Erythroblast (primary cell): Measurements from ENCODE around the gene MRC1.

ENCODE experiments used
- DNase-seq, 2 experiments: peaks; one replicate each; lab custom pipeline; 2025; lab: John Stamatoyannopoulos, UW
- GATA1 ChIP-seq: IDR thresholded peaks from 2 replicates; pipeline ENCODE4 v1.6.1; 2011; ENCODE audit warnings: low read depth, mild to moderate bottlenecking, control low read depth, low read length, moderate library complexity
- POLR2A ChIP-seq: IDR thresholded peaks from 2 replicates; pipeline ENCODE4 v1.6.1; 2011; ENCODE audit warnings: mild to moderate bottlenecking, low read length

MRC1 gene

DNA sequence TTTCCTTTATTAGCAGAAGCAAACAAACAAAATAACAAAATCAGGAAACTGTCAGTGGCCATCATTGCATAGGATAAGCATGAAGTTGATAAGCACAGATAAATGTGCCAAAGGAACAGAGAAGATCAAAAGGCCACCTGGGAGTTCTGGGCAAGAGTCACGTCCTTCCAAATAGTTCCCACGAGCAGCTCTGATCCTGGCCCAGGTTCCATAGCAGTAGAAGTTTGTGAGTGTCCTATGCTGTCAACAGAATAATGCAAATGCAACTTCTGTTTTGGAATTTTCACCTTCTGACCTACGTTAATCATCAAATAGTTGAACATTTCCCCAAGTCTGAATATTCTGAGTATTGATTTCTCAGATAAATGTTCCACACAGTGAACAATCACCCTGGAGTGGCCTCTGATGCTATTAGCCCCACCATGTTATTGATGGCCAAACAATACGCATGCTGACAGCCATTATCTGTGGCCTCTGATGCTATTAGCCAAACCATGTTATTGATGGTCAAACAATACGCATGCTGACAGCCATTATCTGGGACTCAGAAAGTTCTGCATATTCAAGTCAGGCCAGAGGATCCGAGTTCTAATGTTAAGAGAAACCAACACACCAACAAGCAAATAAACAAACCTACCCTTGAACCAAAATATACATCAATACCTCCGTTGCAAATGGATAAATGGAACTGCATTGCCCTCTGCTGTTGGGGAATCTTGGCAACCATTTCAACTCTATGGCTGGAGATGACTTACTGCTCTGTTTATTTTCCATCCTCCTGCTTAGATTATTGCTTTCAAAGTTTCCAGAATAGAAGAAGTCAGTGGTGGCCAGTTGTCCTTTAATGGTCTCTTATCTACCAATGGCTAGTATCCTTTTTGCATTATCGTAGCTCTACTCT, 63.3 kb downstream of the MRC1 start:
- peak; percentile 18 to 58 for DNase-seq

GRCh38 chr10:17873946-17874345, 64.8 kb downstream of the MRC1 start:
- TF ChIP-seq GATA1, result no peak
- TF ChIP-seq POLR2A, result no peak
- no peak for DNase-seq

More for the DNA sequence above, 63.3 kb downstream of the MRC1 start:
- TF ChIP-seq POLR2A (no peak), GATA1 (no peak)

DNA sequence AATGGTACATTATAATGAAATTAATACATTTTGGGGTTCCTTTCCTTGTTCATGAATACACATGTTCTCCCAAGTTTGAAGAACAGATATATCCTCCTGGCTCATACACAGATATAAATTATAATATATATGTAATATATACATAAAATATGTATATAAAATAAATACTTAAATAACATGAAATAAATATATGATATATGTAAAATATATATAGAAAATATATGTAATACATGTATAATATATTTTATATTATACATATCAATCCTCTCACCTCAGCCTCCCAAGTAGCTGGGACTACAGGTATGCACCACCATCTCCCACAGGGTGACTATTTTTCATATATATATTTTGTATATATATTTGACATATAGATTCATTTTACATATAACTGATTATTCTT, 68.0 kb downstream of the MRC1 start:
- no peak for DNase-seq
- TF ChIP-seq POLR2A (no peak), GATA1 (no peak)

GRCh38 chr10:17878896-17879295, 69.7 kb downstream of the MRC1 start:
- TF ChIP-seq POLR2A, result no peak
- no peak for TF ChIP-seq GATA1
- no peak for DNase-seq

GRCh38 chr10:17880601-17881000, 71.5 kb downstream of the MRC1 start:
- TF ChIP-seq GATA1, result no peak
- TF ChIP-seq POLR2A, result no peak
- no peak for DNase-seq

DNA sequence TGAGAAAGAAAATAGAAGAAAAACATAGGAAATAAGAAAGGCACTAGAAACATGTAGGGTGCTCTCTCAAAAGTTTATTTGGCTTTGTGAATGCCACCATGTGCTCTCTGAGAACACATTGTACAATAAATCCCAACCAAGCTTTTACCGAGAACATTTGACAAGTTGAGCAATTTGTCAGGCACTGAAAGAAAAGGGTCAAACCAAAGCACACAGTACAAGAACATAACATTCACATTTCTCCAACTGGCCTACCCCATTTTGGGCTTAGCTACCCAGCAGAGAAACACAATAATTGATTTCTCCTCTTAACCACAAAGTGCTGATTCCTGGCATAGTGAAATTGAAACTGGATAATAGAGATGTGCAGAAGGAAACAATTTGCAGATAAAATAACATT, 73.4 kb downstream of the MRC1 start:
- no peak for DNase-seq
- TF ChIP-seq POLR2A (no peak), GATA1 (no peak)

- no peak for DNase-seq
Measured at GRCh38 chr10:17883621-17884020, 74.5 kb downstream of the MRC1 start.

GRCh38 chr10:17888189-17888588, 79.0 kb downstream of the MRC1 start:
- TF ChIP-seq POLR2A, result no peak
- no peak for TF ChIP-seq GATA1
- no peak for DNase-seq

More at GRCh38 chr10:17883621-17884020, 74.5 kb downstream of the MRC1 start:
- TF ChIP-seq GATA1 (no peak), POLR2A (no peak)

DNA sequence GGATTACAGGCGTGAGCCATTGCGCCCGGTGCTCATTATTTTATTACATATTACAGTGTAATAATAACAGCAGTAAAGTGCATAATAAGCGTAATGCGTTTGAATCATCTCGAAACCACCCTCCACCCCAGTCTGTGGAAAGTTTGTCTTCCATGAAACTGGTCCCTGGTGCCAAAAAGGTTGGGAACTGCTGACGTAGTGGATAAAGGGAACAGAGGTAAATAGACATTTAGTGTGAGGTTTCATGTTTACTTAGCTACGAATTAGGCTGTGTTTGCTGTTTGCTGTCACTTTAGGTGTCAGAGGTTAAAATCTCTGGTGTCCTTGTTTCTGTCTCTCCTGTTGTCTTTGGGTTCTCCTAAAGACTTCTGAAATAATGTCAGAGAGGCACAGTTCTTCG, 82.3 kb downstream of the MRC1 start:
- no peak for DNase-seq
- TF ChIP-seq POLR2A (no peak), GATA1 (no peak)

- no peak for DNase-seq
- no peak for TF ChIP-seq GATA1
Measured at GRCh38 chr10:17904564-17904963, 95.4 kb downstream of the MRC1 start.

DNA sequence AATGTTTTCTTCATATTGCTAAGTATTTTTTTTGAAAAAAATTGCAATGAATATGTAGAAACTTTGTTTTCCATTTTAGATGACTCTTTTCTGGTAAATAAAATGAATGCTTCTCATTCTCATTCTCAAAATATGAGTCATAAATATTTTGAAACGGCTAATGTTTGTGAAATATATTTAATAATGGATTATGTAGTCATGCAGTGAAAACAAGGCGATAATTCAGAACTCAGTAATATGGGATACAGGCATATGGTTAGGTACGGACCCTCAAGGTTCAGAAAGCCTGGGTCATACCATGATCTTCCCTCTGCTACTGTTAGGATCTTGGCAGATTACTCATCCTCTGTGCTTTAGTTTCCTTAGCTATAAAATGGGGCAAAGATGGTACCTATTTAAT, 96.3 kb downstream of the MRC1 start:
- no peak for DNase-seq
- TF ChIP-seq GATA1, result no peak
- no peak for TF ChIP-seq POLR2A

DNA sequence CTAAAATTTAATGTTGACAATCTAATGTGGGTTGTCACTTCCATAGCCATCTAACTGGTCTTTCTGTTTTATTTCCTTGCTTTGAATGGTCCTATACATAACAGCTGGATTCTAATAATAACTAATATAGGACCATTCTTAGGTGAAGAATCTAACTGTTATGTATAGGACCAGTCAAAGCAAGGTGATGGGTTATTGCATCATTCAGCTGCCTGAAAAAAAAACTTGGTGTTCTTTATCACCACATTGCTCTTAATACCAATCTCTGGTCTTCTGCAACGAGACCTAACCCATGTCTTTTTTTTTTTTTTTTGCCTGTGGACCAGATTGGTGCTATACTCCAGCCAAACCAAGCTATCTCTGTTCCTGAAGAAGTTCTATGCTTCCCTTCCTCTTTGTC, 96.9 kb downstream of the MRC1 start:
- no peak for DNase-seq
- TF ChIP-seq GATA1 (no peak), POLR2A (no peak)

- no peak for DNase-seq
- no peak for TF ChIP-seq GATA1
- no peak for TF ChIP-seq POLR2A
Measured at GRCh38 chr10:17907641-17908040, 98.5 kb downstream of the MRC1 start.

- DNase-seq, result peak; percentile 18 to 40
- TF ChIP-seq GATA1 (no peak), POLR2A (no peak)
Measured at GRCh38 chr10:17910125-17910789, 101.1 kb downstream of the MRC1 start.
